B cell (primary cell): ENCODE measurements around the gene PHACTR2. TPM values are rescaled to one million over a fixed set of nuclear protein-coding genes. Genes with fewer than 3 reads are reported as not detected.

Experiments used
- ATAC-seq: fragments of 200-7000 bp; cut with Tn5 transposase; one replicate; pipeline ENCODE4 v1.10.0; 2021; ENCODE audit warnings: low read depth, mild to moderate bottlenecking, moderate number of reproducible peaks, moderate library complexity
- CTCF ChIA-PET: fragments of 350-600 bp; sonication (Branson Sonifier 250); formaldehyde crosslinking; loops from one replicate; lab custom pipeline; 2021; ENCODE audit warnings: antibody characterized with exemption, inconsistent platforms; lab: Charles Lee
- POLR2A ChIA-PET: fragments of 350-600 bp; sonication (Branson Sonifier 250); formaldehyde crosslinking; loops from one replicate; lab custom pipeline; 2021; ENCODE audit warnings: antibody characterized with exemption; lab: Charles Lee
- DNase-seq: peaks from one replicate; pipeline ENCODE4 v3.0.0; 2013
- H2AFZ ChIP-seq: 2 replicates; pipeline ENCODE4 v1.6.1; 2012; ENCODE audit warnings: mild to moderate bottlenecking, low read depth, low read length; ENCODE audit not compliant: insufficient read depth, poor library complexity, severe bottlenecking
- H3K27ac ChIP-seq, 2 donors: 1 replicate in 1 of 2; 2 replicates in 1 of 2; pipeline ENCODE4 v1.5.1; 2012 to 2013; ENCODE audit warnings: low read length in 2 of 2, mild to moderate bottlenecking in 2 of 2, moderate library complexity in 1 of 2
- H3K27me3 ChIP-seq, 4 experiments: fragments of 200-600 bp in 1 of 4; sonication (generic) in 1 of 4; replicated peaks in 1 of 4; 1 replicate in 2 of 4; 2 replicates in 2 of 4; pipeline versions ENCODE4 v1.6.1 to v1.7.0; 2013 to 2016; ENCODE audit warnings: low read length in 3 of 4, mild to moderate bottlenecking in 2 of 4, mixed read lengths in 1 of 4, moderate library complexity in 1 of 4; ENCODE audit not compliant: insufficient read depth in 4 of 4, control insufficient read depth in 3 of 4; ENCODE audit errors: control extremely low read depth in 1 of 4
- H3K36me3 ChIP-seq, 2 experiments: replicated peaks in 1 of 2; 1 replicate in 1 of 2; 2 replicates in 1 of 2; pipeline versions ENCODE4 v1.6.1 to v1.7.1; 2013; ENCODE audit warnings: low read length in 1 of 2; ENCODE audit not compliant: insufficient read depth in 2 of 2, control insufficient read depth in 1 of 2; ENCODE audit errors: control extremely low read depth in 1 of 2, extremely low read depth in 1 of 2
- H3K4me1 ChIP-seq, 2 donors: fragments of 200-600 bp in 1 of 2; sonication (generic) in 1 of 2; 1 replicate in 1 of 2; 2 replicates in 1 of 2; pipeline versions ENCODE4 v1.5.1 to v1.6.1; 2013 to 2017; ENCODE audit warnings: low read length in 2 of 2; ENCODE audit not compliant: control insufficient read depth in 2 of 2, insufficient read depth in 2 of 2
- H3K4me2 ChIP-seq: replicated peaks from 2 replicates; pipeline ENCODE3; 2012; ENCODE audit warnings: mild to moderate bottlenecking, low read depth, low read length; ENCODE audit not compliant: poor library complexity, severe bottlenecking
- H3K4me3 ChIP-seq, 5 experiments: fragments of 200-600 bp in 1 of 5; sonication (generic) in 1 of 5; 1 replicate in 3 of 5; 2 replicates in 2 of 5; pipeline versions ENCODE4 v1.5.1 to v1.7.0; 2011 to 2016; ENCODE audit warnings: low read length in 4 of 5, mild to moderate bottlenecking in 4 of 5, low read depth in 2 of 5, control low read depth in 1 of 5, moderate library complexity in 1 of 5; ENCODE audit not compliant: insufficient read depth in 1 of 5; ENCODE audit errors: control extremely low read depth in 1 of 5, extremely low read depth in 1 of 5
- H3K79me2 ChIP-seq: fragments of 200-600 bp; sonication (generic); one replicate; pipeline ENCODE4 v1.6.0; 2016; ENCODE audit warnings: low read length; ENCODE audit not compliant: control insufficient read depth, insufficient read depth
- H3K9ac ChIP-seq: fragments of 200-600 bp; sonication (generic); 2 replicates; pipeline ENCODE4 v1.6.1; 2017; ENCODE audit warnings: mild to moderate bottlenecking, low read length, moderate library complexity
- H3K9me3 ChIP-seq, 3 donors: one replicate each; pipeline versions ENCODE4 v1.6.1 to v1.7.1; 2013; ENCODE audit warnings: low read length in 2 of 3; ENCODE audit not compliant: control insufficient read depth in 2 of 3, insufficient read depth in 1 of 3; ENCODE audit errors: control extremely low read depth in 1 of 3
- H4K20me1 ChIP-seq: 2 replicates; pipeline ENCODE4 v1.6.0; 2012; ENCODE audit warnings: mild to moderate bottlenecking, low read length; ENCODE audit not compliant: insufficient read depth, control insufficient read depth, poor library complexity, severe bottlenecking
- H3K27ac Mint-ChIP-seq: one replicate; pipeline ENCODE4 v1.8.0; 2021; ENCODE audit warnings: mixed read lengths
- H3K27me3 Mint-ChIP-seq: one replicate; pipeline ENCODE4 v1.8.0; 2021; ENCODE audit warnings: mixed read lengths
- H3K4me1 Mint-ChIP-seq: one replicate; pipeline ENCODE4 v1.8.0; 2021; ENCODE audit warnings: mixed read lengths
- H3K4me3 Mint-ChIP-seq: one replicate; pipeline ENCODE4 v1.8.0; 2021; ENCODE audit warnings: mixed read lengths
- H3K9me3 Mint-ChIP-seq: one replicate; pipeline ENCODE4 v1.8.0; 2022; ENCODE audit warnings: mixed read lengths; ENCODE audit not compliant: insufficient read depth
- EZH2 ChIP-seq: IDR thresholded peaks from 2 replicates; pipeline ENCODE4 v1.6.1; 2012; ENCODE audit warnings: borderline replicate concordance, low read depth, mild to moderate bottlenecking, moderate library complexity, low read length; ENCODE audit not compliant: insufficient read depth, poor library complexity, severe bottlenecking
- WGBS: methylation state at CpG from one replicate; pipeline ENCODE4 v1.1.5; 2013; ENCODE audit warnings: missing lambda C conversion rate; ENCODE audit not compliant: insufficient coverage; 5-methylcytosine and 5-hydroxymethylcytosine counted together
- intact Hi-C: fragments of 100-400 bp; cut with micrococcal nuclease; formaldehyde crosslinking; loops from one replicate; pipeline ENCODE4 v1.10.0; 2022
- polyA plus RNA-seq: library from polyadenylated mRNA; depleted of rRNA; stranded (reverse); fragments of >200 nt; gene quantifications from 2 replicates; pipeline ENCODE4 v1.2.3, GENCODE V29; 2012
- total RNA-seq, 2 donors: library from RNA; stranded (reverse); fragments of 120-200 nt in 1 of 2; gene quantifications; 1 replicate in 1 of 2; 2 replicates in 1 of 2; pipeline versions ENCODE4 v1.2.3 to v1.2.4, GENCODE V29; 2013 to 2022
- TF ChIP-seq, protein P1 (sequence below): fragments of 200-600 bp; IDR thresholded peaks from one replicate; pipeline ENCODE4 v1.8.0; 2022; ENCODE audit warnings: antibody characterized with exemption, mild to moderate bottlenecking

The PHACTR2 gene
- total and polyA plus RNA-seq, 2 donors (not counting 1 experiment from before 2014, with no cell fraction given): 1.1 to 10.6 TPM

DNA sequence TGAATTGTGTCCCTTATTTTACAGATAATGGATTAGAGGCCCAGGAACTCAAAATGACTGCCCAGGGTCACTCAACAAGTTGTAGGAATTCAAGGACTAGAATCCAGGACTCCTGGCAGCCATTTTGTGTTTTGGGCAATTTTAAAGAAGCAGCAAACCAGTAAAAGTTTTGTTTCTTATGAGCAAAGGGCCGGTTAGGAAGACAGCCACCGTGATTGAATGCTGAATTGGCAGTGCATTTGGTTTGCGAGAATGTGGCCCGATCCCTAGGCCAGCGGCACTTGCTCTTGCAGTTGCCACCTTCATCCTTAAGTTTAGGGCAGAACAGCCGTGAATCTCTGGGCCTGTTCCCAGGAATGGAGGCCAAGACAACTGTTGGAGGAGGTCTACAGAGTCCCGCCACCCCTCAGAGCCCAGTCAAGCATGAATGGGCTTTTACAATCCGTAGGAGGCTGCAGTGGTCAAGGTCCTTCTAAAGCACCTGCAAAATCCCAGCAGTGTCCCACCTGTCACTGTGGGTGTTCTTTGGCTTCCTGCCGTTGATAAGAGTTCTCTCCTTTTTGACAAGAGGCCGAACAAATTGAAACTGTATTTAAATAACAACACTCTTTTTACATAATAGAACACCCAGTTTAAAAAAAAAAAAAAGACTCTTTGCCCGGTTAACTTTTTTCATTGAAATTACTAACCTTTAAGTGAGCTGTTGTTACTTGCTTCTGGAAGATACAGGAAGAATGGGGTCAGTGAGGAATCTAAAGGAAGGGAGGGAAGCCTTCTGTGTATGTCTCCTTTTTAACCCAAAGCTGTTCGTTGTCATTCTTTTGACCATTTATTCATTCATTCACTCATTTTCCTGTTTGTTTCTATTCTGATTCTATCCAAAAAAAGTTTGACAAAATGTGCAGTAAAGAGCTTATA, 68.7 kb downstream of the PHACTR2 start:
- TF ChIP-seq EZH2: no peak
- TF ChIP-seq, protein P1, sequence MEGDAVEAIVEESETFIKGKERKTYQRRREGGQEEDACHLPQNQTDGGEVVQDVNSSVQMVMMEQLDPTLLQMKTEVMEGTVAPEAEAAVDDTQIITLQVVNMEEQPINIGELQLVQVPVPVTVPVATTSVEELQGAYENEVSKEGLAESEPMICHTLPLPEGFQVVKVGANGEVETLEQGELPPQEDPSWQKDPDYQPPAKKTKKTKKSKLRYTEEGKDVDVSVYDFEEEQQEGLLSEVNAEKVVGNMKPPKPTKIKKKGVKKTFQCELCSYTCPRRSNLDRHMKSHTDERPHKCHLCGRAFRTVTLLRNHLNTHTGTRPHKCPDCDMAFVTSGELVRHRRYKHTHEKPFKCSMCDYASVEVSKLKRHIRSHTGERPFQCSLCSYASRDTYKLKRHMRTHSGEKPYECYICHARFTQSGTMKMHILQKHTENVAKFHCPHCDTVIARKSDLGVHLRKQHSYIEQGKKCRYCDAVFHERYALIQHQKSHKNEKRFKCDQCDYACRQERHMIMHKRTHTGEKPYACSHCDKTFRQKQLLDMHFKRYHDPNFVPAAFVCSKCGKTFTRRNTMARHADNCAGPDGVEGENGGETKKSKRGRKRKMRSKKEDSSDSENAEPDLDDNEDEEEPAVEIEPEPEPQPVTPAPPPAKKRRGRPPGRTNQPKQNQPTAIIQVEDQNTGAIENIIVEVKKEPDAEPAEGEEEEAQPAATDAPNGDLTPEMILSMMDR: no peak
- no peaks in the 10 kb centered on the region for H3K79me2 ChIP-seq
- no peak overlapping the region for H3K4me3 ChIP-seq
- no peaks in the 10 kb centered on the region for H3K36me3 ChIP-seq
- ChIA-PET POLR2A (no interaction called here), CTCF (no interaction called here)
- no peaks in the 10 kb centered on the region for H3K27me3 ChIP-seq
- ATAC-seq (no peak), DNase-seq (no peak)
- Mint-ChIP-seq H3K4me1 (no peaks in the 10 kb centered on the region), H3K4me3 (no peak overlapping the region), H3K9me3 (peaks cover 3% of the 10 kb centered on the region), H3K27me3 (no peaks in the 10 kb centered on the region), H3K27ac (no peak overlapping the region)
- intact Hi-C loops: no loop called here
- H3K9me3 ChIP-seq: no peaks in the 10 kb centered on the region
- no peaks in the 10 kb centered on the region for H4K20me1 ChIP-seq
- no peaks in the 10 kb centered on the region for H3K4me1 ChIP-seq
- no peak overlapping the region for H2AFZ ChIP-seq
- H3K27ac ChIP-seq: no peak overlapping the region
- WGBS: 98% methylated on average over 9 of the region's 12 CpGs
- no peak overlapping the region for H3K9ac ChIP-seq
- no peak overlapping the region for H3K4me2 ChIP-seq

DNA sequence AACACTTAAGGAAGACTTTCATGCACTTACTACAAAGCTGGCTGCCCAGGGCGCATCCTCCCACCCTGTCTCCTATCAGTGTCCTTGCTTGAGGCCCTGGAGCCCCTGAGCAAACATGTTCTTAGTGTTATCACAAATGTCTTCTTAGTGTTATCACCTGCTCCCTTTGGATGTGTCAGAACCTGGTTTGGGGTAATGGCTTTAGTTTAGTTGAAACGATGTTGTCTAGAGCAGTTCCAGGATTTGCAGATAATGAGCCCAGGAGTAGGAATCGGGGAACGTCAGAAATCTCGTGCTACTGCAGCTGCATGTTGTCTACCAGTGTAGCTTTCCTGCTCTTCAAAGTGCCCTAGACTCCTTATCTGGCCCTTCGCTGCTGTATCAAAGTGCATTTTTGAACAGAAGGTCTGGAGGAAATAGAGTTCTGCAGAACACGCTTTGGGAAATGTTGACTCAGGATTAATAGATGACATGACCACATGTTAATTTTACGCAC, 69.6 kb downstream of the PHACTR2 start:
- CTCF ChIA-PET: no interaction called here
- no peak overlapping the region for H3K4me2 ChIP-seq
- no peaks in the 10 kb centered on the region for H3K27me3 ChIP-seq
- no peaks in the 10 kb centered on the region for H3K36me3 ChIP-seq
- DNase-seq (no peak), ATAC-seq (no peak)
- no peaks in the 10 kb centered on the region for H3K79me2 ChIP-seq
- no peak overlapping the region for H3K27ac ChIP-seq
- no peaks in the 10 kb centered on the region for H3K27me3 Mint-ChIP-seq
- H3K4me3 ChIP-seq: no peak overlapping the region
- TF ChIP-seq, protein P1: no peak
- no peak for TF ChIP-seq EZH2
- WGBS: 100% methylated on average over 7 of the region's 8 CpGs
- H3K27ac Mint-ChIP-seq: no peak overlapping the region
- H3K4me3 Mint-ChIP-seq: no peak overlapping the region
- intact Hi-C loops: no loop called here
- POLR2A ChIA-PET: no interaction called here
- H4K20me1 ChIP-seq: no peaks in the 10 kb centered on the region
- H2AFZ ChIP-seq: no peak overlapping the region
- no peaks in the 10 kb centered on the region for H3K9me3 Mint-ChIP-seq
- H3K4me1 Mint-ChIP-seq: no peaks in the 10 kb centered on the region
- H3K9me3 ChIP-seq: no peaks in the 10 kb centered on the region
- no peak overlapping the region for H3K9ac ChIP-seq
- no peaks in the 10 kb centered on the region for H3K4me1 ChIP-seq
